ENCODE results near the gene MAST4.

The MAST4 gene

GRCh38 chr5:67200809-67201562, 604.8 kb downstream of the MAST4 start:
- in situ Hi-C loops (cut with HindIII; ENCODE audit: low pct_ligation_motif_present, low sequenced_read_pairs) = no loop called here
- TF ChIP-seq, protein P1, sequence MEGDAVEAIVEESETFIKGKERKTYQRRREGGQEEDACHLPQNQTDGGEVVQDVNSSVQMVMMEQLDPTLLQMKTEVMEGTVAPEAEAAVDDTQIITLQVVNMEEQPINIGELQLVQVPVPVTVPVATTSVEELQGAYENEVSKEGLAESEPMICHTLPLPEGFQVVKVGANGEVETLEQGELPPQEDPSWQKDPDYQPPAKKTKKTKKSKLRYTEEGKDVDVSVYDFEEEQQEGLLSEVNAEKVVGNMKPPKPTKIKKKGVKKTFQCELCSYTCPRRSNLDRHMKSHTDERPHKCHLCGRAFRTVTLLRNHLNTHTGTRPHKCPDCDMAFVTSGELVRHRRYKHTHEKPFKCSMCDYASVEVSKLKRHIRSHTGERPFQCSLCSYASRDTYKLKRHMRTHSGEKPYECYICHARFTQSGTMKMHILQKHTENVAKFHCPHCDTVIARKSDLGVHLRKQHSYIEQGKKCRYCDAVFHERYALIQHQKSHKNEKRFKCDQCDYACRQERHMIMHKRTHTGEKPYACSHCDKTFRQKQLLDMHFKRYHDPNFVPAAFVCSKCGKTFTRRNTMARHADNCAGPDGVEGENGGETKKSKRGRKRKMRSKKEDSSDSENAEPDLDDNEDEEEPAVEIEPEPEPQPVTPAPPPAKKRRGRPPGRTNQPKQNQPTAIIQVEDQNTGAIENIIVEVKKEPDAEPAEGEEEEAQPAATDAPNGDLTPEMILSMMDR (IDR thresholded peaks at IDR 0.05; ENCODE audit: low read depth, low read length, missing control alignments) = no peak
- DNase-seq = no peak
- Histone ChIP-seq H3K4me3 (ENCODE audit: low read depth, low read length) (no peak overlapping the region), H3K36me3 (replicated peaks) (no peaks in the 10 kb centered on the region), H3K27me3 (replicated peaks) (no peaks in the 10 kb centered on the region), H3K27ac (no peak overlapping the region)

GRCh38 chr5:67201897-67202549, 605.8 kb downstream of the MAST4 start:
- H3K27me3 ChIP-seq (replicated peaks) = no peaks in the 10 kb centered on the region
- TF ChIP-seq, protein P1 (IDR thresholded peaks at IDR 0.05; ENCODE audit: low read depth, low read length, missing control alignments) = no peak
- no peak overlapping the region for H3K4me3 ChIP-seq (ENCODE audit: low read depth, low read length)
- H3K36me3 ChIP-seq (replicated peaks) = no peaks in the 10 kb centered on the region
- H3K27ac ChIP-seq = no peak overlapping the region
- no peak for DNase-seq
- in situ Hi-C loops (cut with HindIII; ENCODE audit: low pct_ligation_motif_present, low sequenced_read_pairs) = no loop called here

GRCh38 chr5:67202828-67203227, 606.6 kb downstream of the MAST4 start:
- in situ Hi-C loops (cut with HindIII; ENCODE audit: low pct_ligation_motif_present, low sequenced_read_pairs) = no loop called here
- Histone ChIP-seq H3K27ac (no peak overlapping the region), H3K27me3 (replicated peaks) (no peaks in the 10 kb centered on the region), H3K36me3 (replicated peaks) (no peaks in the 10 kb centered on the region), H3K4me3 (ENCODE audit: low read depth, low read length) (no peak overlapping the region)
- no peak for DNase-seq
- TF ChIP-seq, protein P1 (IDR thresholded peaks at IDR 0.05; ENCODE audit: low read depth, low read length, missing control alignments) = no peak

GRCh38 chr5:67203701-67204074, 607.5 kb downstream of the MAST4 start:
- in situ Hi-C loops (cut with HindIII; ENCODE audit: low pct_ligation_motif_present, low sequenced_read_pairs) = no loop called here
- H3K27ac ChIP-seq = no peak overlapping the region
- no peak for DNase-seq
- no peak overlapping the region for H3K4me3 ChIP-seq (ENCODE audit: low read depth, low read length)
- no peaks in the 10 kb centered on the region for H3K27me3 ChIP-seq (replicated peaks)
- TF ChIP-seq, protein P1 (IDR thresholded peaks at IDR 0.05; ENCODE audit: low read depth, low read length, missing control alignments) = no peak
- H3K36me3 ChIP-seq (replicated peaks) = no peaks in the 10 kb centered on the region

DNA sequence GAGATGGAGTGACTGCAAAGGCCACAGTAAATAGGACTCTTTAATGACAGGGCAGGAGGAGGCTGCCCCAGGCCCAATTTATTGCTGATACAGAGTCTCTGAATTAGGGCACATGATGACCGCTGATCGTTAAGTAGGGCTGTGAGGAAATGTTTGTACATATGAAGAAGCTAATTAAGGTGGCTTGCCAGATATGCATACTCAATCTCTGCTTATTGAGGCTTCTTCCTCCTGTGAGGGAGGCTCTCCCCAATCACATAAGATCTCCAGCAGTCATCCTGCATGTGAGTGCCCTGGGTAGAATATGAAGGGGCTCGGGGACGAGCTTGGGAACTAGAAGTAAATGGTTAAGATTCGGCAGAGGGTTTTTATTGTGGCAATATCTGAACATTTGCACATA, 608.6 kb downstream of the MAST4 start:
- Histone ChIP-seq H3K27me3 (replicated peaks) (no peaks in the 10 kb centered on the region), H3K27ac (no peak overlapping the region), H3K36me3 (replicated peaks) (no peaks in the 10 kb centered on the region), H3K4me3 (ENCODE audit: low read depth, low read length) (no peak overlapping the region)
- in situ Hi-C loops (cut with HindIII; ENCODE audit: low pct_ligation_motif_present, low sequenced_read_pairs) = no loop called here
- TF ChIP-seq, protein P1 (IDR thresholded peaks at IDR 0.05; ENCODE audit: low read depth, low read length, missing control alignments) = no peak
- DNase-seq = no peak

All from brain microvascular endothelial cell (primary cell).